ENCODE measurements around the gene RXRA.

Gene RXRA

GRCh38 chr9:134313470-134313869, 12.8 kb upstream of the RXRA start:
- Histone ChIP-seq H3K9me3 (ENCODE audit: control insufficient read depth, insufficient read depth, low read length) (peaks cover 4% of the 10 kb centered on the region; the same call in 1 of the 2 replicates), H3K4me1 (ENCODE audit: insufficient read depth, low read length) (no peaks in the 10 kb centered on the region), H3K36me3 (ENCODE audit: insufficient read depth, low read length) (no peaks in the 10 kb centered on the region), H3K9ac (ENCODE audit: low read depth, low read length) (no peak overlapping the region)

- Histone ChIP-seq H3K9me3 (ENCODE audit: control insufficient read depth, insufficient read depth, low read length) (peaks cover 4% of the 10 kb centered on the region; the same call in 1 of the 2 replicates), H3K4me1 (ENCODE audit: insufficient read depth, low read length) (no peaks in the 10 kb centered on the region), H3K36me3 (ENCODE audit: insufficient read depth, low read length) (no peaks in the 10 kb centered on the region), H3K9ac (ENCODE audit: low read depth, low read length) (no peak overlapping the region)
Measured at GRCh38 chr9:134314039-134314949, 12.0 kb upstream of the RXRA start.

GRCh38 chr9:134314950-134315715, 11.1 kb upstream of the RXRA start:
- H3K9ac ChIP-seq (ENCODE audit: low read depth, low read length), result no peak overlapping the region
- H3K36me3 ChIP-seq (ENCODE audit: insufficient read depth, low read length), result no peaks in the 10 kb centered on the region
- peaks cover 4% of the 10 kb centered on the region; the same call in 1 of the 2 replicates for H3K9me3 ChIP-seq (ENCODE audit: control insufficient read depth, insufficient read depth, low read length)
- H3K4me1 ChIP-seq (ENCODE audit: insufficient read depth, low read length), result no peaks in the 10 kb centered on the region

DNA sequence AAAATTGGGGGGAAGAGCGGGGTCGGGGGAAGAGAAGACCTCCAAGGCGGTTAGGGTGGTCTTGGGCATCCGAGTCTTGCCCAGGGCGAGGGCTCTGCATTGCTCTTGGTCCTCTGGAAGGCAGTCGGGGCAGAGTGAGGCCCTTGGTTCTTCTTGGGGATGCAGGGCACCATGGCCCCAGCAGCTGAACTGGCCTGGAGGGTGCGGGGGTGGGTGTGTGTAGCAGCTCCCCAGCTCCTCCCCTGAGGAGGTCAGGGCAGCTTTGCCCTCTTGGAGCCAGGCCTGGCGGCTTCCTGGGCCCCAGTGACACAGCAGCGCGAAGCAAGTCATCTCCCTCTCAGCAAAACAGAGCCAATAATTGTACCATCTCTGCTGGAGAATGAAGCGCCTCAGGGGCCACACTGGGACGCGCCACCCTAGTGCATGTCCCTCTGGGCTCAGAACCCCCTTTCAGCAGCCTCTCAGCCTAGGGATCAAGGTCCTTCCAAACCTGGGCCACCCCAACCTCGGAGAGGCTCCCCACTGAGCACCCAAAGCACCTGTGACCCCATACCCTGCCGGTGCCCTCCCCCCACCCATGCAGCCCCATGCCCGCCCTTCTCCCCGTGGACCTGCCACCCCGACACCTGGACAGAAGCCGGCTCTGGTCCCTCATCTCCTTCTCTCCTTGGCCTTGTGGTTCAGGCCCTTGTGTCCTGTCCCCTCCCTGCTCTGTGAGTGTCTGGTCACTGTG, 10.4 kb upstream of the RXRA start:
- peaks cover 4% of the 10 kb centered on the region; the same call in 1 of the 2 replicates for H3K9me3 ChIP-seq (ENCODE audit: control insufficient read depth, insufficient read depth, low read length)
- no peaks in the 10 kb centered on the region for H3K36me3 ChIP-seq (ENCODE audit: insufficient read depth, low read length)
- no peak overlapping the region for H3K9ac ChIP-seq (ENCODE audit: low read depth, low read length)
- peaks cover 4% of the 10 kb centered on the region; the same call in 1 of the 2 replicates for H3K4me1 ChIP-seq (ENCODE audit: insufficient read depth, low read length)

DNA sequence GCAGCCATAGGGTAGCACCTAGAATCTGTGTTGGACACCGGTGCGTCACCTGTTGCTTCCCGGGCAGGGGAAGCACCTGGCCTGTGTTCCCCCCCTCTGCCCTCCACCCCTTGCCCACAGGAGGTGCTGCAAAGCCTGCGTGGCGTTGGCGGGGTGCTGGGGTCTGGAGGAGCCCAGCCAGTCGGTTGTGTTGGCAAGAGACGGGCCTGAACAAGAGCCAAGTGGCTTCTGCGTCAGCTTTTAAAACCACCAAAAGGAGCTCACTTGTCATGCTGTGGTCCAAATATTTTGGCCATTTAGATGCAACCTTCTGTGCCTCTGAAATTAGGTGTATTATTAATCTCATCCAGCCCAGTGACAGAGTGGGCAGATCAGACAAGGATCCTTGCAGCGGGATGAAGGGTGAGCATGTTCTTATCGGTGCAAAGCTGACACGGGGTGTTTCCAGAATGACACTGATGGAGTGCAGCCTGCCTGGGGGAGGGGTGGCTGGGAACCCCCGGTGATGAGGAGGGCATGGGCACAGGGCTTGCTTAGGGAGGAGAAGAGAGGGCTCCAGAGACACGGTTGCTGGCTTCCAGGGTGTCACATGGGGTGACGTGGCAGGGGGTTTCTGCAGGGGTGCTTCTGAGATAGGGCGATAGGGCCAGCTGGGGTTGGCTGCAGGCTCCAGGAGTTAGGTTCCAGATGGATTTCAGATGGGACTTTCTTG, 9.7 kb upstream of the RXRA start:
- Histone ChIP-seq H3K9ac (ENCODE audit: low read depth, low read length) (no peak overlapping the region), H3K4me1 (ENCODE audit: insufficient read depth, low read length) (peaks cover 8% of the 10 kb centered on the region; the same call in 1 of the 2 replicates), H3K36me3 (ENCODE audit: insufficient read depth, low read length) (no peaks in the 10 kb centered on the region), H3K9me3 (ENCODE audit: control insufficient read depth, insufficient read depth, low read length) (peaks cover 4% of the 10 kb centered on the region; the same call in 1 of the 2 replicates)

GRCh38 chr9:134317400-134317789, 8.9 kb upstream of the RXRA start:
- no peaks in the 10 kb centered on the region for H3K36me3 ChIP-seq (ENCODE audit: insufficient read depth, low read length)
- H3K4me1 ChIP-seq (ENCODE audit: insufficient read depth, low read length), result peaks cover 8% of the 10 kb centered on the region; the same call in 1 of the 2 replicates
- H3K9ac ChIP-seq (ENCODE audit: low read depth, low read length), result no peak overlapping the region
- no peaks in the 10 kb centered on the region; the same call in 1 of the 2 replicates for H3K9me3 ChIP-seq (ENCODE audit: control insufficient read depth, insufficient read depth, low read length)

DNA sequence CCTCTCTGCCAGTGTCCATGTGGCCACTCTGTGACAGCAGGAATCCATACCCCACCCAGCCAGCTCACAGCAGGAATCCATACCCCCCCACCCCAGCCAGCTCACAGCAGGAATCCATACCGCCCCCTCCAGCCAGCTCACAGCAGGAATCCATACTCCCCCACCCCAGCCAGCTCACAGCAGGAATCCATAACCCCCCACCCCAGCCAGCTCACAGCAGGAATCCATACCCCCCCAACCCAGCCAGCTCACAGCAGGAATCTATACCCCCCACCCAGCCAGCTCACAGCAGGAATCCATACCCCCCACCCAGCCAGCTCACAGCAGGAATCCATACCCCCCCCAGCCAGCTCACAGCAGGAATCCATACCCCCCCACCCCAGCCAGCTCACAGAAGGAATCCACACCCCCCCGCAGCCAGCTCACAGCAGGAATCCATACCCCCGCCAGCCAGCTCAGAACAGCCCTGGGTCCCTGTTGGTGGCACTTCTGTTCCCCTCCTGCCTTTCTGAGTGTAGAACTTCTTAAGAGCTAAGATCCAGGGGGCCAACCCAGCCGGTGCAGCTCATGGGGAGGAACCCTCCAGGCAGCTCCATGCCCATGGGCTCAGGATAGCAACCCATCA, 8.4 kb upstream of the RXRA start:
- H3K4me1 ChIP-seq (ENCODE audit: insufficient read depth, low read length), result peaks cover 8% of the 10 kb centered on the region
- no peaks in the 10 kb centered on the region; the same call in 1 of the 2 replicates for H3K9me3 ChIP-seq (ENCODE audit: control insufficient read depth, insufficient read depth, low read length)
- H3K9ac ChIP-seq (ENCODE audit: low read depth, low read length), result no peak overlapping the region
- no peaks in the 10 kb centered on the region for H3K36me3 ChIP-seq (ENCODE audit: insufficient read depth, low read length)

- H3K4me1 ChIP-seq (ENCODE audit: insufficient read depth, low read length), result peaks cover 10% of the 10 kb centered on the region
- no peak overlapping the region for H3K9ac ChIP-seq (ENCODE audit: low read depth, low read length)
Measured at GRCh38 chr9:134318481-134318891, 7.8 kb upstream of the RXRA start.

GRCh38 chr9:134318941-134319305, 7.3 kb upstream of the RXRA start:
- H3K9ac ChIP-seq (ENCODE audit: low read depth, low read length), result no peak overlapping the region
- no peaks in the 10 kb centered on the region for H3K9me3 ChIP-seq (ENCODE audit: control insufficient read depth, insufficient read depth, low read length)
- H3K4me1 ChIP-seq (ENCODE audit: insufficient read depth, low read length), result peaks cover 14% of the 10 kb centered on the region
- H3K36me3 ChIP-seq (ENCODE audit: insufficient read depth, low read length), result no peaks in the 10 kb centered on the region

More at GRCh38 chr9:134318481-134318891, 7.8 kb upstream of the RXRA start:
- no peaks in the 10 kb centered on the region for H3K9me3 ChIP-seq (ENCODE audit: control insufficient read depth, insufficient read depth, low read length)
- no peaks in the 10 kb centered on the region for H3K36me3 ChIP-seq (ENCODE audit: insufficient read depth, low read length)

- H3K9me3 ChIP-seq (ENCODE audit: control insufficient read depth, insufficient read depth, low read length), result no peaks in the 10 kb centered on the region
- peaks cover 19% of the 10 kb centered on the region for H3K4me1 ChIP-seq (ENCODE audit: insufficient read depth, low read length)
- no peak overlapping the region for H3K9ac ChIP-seq (ENCODE audit: low read depth, low read length)
- no peaks in the 10 kb centered on the region for H3K36me3 ChIP-seq (ENCODE audit: insufficient read depth, low read length)
Measured at GRCh38 chr9:134319306-134320125, 6.7 kb upstream of the RXRA start.

- Histone ChIP-seq H3K4me1 (ENCODE audit: insufficient read depth, low read length) (peaks cover 19% of the 10 kb centered on the region), H3K9me3 (ENCODE audit: control insufficient read depth, insufficient read depth, low read length) (no peaks in the 10 kb centered on the region), H3K36me3 (ENCODE audit: insufficient read depth, low read length) (no peaks in the 10 kb centered on the region), H3K9ac (ENCODE audit: low read depth, low read length) (no peak overlapping the region)
Measured at GRCh38 chr9:134320126-134320867, 6.0 kb upstream of the RXRA start.

GRCh38 chr9:134320868-134321471, 5.3 kb upstream of the RXRA start:
- Histone ChIP-seq H3K9ac (ENCODE audit: low read depth, low read length) (no peak overlapping the region), H3K4me1 (ENCODE audit: insufficient read depth, low read length) (peaks cover 19% of the 10 kb centered on the region), H3K36me3 (ENCODE audit: insufficient read depth, low read length) (no peaks in the 10 kb centered on the region), H3K9me3 (ENCODE audit: control insufficient read depth, insufficient read depth, low read length) (no peaks in the 10 kb centered on the region)
